GM12892 (cell line): Measurements from ENCODE around the gene NEB. TPM values are rescaled to one million over a fixed set of nuclear protein-coding genes. Genes with fewer than 3 reads are reported as not detected.

Source experiments
- DNase-seq: peaks from one replicate; pipeline ENCODE4 v3.0.0; 2011; ENCODE audit not compliant: insufficient read length
- FAIRE-seq: peaks from 2 replicates; lab custom pipeline; 2011; peaks lifted over from hg19 to GRCh38; lab: Jason Lieb, UNC
- POLR2A ChIP-seq: IDR thresholded peaks from 2 replicates; pipeline ENCODE4 v1.6.1; 2011; ENCODE audit warnings: low read depth, low read length, control low read depth
- POLR2AphosphoS5 ChIP-seq: IDR thresholded peaks from 2 replicates; pipeline ENCODE4 v1.6.1; 2011; ENCODE audit warnings: low read depth, low read length, control low read depth
- TAF1 ChIP-seq: IDR thresholded peaks from 2 replicates; pipeline ENCODE4 v1.6.1; 2011; ENCODE audit warnings: low read depth, mild to moderate bottlenecking, control low read depth, low read length, borderline replicate concordance
- polyA plus RNA-seq: library from polyadenylated mRNA; unstranded; fragments of >200 nt; gene quantifications from one replicate; pipeline ENCODE4 v1.2.1, GENCODE V29; 2012; ENCODE audit warnings: missing spikeins, inconsistent platforms; ENCODE audit not compliant: missing spikeins

The NEB gene
- 1.7 TPM for polyA plus RNA-seq

DNA sequence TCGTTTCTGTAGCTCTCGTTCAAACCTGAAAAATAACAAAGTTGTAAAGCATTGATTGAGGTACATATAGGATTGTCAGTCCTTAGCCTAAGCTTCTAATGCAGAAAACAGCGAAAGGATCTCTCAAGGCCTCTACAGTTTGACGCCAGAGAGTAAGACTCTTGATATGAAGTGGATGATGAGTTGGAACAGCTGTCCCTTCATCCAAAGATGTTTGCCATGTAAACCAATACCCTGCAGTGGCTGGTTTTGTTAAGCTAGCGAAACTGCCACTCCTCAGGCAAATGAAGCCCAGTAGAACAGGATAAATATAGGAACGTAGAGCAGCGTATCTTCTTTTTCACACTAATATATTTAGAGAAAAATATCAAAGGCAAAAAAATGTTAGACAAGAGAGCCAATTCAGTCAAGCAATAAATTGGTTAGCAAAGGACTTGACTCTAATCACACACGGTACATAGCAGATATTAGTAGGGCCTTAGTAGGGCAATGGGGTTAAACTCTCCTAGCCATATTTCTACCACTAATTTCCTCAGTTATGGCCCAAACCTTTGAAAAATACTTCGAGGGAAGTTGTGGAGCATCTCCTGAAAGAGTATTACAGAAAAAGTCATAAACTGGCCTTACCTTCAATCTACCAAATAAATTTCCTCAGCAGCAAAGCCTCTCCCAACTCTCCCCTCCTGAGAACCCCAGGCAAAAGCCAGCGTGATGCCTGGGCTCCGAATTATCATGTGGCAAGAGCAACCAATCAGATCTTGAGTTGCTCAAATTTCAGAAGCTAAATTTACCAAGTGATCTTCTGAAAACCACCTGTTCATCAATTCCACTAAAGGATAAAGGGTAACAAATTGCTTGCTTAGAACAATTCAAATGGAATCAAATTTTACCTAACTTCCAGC, at the start of gene NEB:
TSS of gene NEB (minus strand) at position 706 of the 902 bp plus-strand sequence. CDS start 1,320 bp downstream, outside the sequence.
- FAIRE-seq (no peak), DNase-seq (no peak)
- TF ChIP-seq POLR2A (no peak), TAF1 (no peak), POLR2AphosphoS5 (no peak)

DNA sequence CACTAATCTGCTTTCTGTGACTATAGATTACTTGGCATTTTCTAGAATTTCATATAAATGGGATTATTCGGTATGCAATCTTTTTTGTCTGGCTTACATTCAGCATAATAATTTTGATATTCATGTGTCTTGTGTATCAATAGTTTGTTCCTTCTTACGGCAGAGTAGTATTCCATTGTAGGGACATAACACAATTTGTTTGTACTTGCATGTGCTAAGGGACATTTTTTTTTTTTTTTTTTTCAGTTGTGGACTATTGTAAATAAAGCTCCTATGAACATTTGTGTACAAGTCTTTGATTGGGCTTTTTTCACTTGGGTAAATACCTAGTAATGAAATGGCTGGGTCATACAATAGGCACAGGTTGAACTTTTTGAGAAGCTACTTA, 48.9 kb upstream of the NEB start:
- DNase-seq (no peak), FAIRE-seq (no peak)
- TF ChIP-seq TAF1 (no peak), POLR2A (no peak), POLR2AphosphoS5 (no peak)

DNA sequence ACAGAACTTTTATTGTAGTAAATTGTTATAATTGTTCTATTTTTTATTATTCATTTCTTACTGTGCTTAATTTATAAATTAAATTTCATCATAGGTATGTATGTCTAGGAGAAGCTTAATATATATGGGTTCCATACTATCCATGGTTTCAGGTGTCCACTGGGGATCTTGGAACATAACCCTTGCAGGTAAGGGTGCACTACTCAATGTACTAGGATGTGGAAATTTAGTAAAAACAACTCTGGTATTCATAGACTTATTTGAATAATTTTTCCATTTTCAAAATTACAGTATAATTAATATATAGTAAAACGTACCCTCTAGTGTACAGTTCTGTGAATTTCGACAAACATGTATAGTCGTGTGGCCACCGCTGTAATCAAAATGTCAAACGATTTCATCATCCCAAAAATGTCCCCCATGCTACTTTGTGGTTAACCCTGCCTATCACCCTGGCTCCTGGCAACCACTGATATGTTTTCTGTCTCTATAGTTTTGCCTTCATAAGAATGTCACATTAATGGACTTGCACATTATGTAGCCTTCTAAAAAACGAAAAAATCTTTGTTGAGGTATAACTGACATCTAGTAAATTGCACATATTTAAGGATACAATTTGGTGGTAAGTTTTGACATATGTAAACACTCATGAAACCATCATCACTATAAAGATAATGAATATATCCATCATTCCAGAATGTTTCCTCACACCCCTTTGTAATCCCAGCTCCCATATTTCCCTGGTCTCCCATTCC, 48.3 kb upstream of the NEB start:
- FAIRE-seq = no peak
- no peak for TF ChIP-seq TAF1
- no peak for TF ChIP-seq POLR2A
- no peak for TF ChIP-seq POLR2AphosphoS5
- DNase-seq = no peak

- TF ChIP-seq TAF1 (no peak), POLR2A (no peak), POLR2AphosphoS5 (no peak)
- FAIRE-seq (no peak), DNase-seq (no peak)
These were observed 47.4 kb upstream of the NEB start for GRCh38 chr2:151781642-151782041.

DNA sequence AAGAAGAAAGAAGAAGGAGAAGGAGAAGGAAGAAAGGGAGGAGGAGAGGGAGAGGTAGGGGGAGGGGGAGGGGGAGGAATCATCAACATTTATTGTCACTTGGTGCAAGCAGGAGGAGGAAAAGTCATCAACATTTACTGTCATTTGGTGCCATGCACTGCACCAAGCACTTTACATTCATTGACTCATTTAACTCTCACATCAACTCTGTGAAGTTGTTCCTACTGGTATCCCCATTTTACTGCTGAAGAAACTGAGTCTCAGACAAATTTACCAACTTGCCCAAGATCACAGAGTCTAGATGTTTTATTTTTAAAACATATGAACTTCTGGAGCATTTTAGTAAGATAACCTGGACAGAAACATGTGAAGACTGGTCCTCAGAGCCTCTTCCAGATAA, 46.7 kb upstream of the NEB start:
- TF ChIP-seq POLR2AphosphoS5 = no peak
- no peak for TF ChIP-seq POLR2A
- no peak for TF ChIP-seq TAF1
- no peak for DNase-seq
- FAIRE-seq = no peak

GRCh38 chr2:151777935-151778334, 43.7 kb upstream of the NEB start:
- FAIRE-seq (no peak), DNase-seq (no peak)
- TF ChIP-seq TAF1 = no peak
- TF ChIP-seq POLR2AphosphoS5 = no peak
- TF ChIP-seq POLR2A = no peak

GRCh38 chr2:151777487-151777886, 43.2 kb upstream of the NEB start:
- no peak for DNase-seq
- TF ChIP-seq TAF1 (no peak), POLR2AphosphoS5 (no peak), POLR2A (no peak)
- FAIRE-seq = no peak

DNA sequence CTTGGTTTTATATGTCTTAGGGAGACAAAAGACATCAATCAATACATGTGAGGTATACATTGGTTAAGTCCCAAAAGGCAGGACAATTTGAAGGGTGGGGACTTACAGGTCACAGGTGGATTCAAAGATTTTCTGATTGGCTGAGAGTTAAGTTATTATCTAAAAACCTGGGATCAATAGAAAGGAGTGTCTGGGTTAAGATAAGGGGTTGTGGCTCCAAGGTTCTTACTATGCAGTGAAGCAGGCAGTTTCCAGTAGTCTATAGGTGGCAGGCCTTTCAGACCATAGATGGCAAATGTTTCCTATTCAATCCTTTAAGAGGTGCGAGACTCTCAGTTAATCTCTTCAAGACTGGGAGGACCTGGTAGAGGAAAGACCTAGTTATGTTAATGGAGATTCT, 42.1 kb upstream of the NEB start:
- FAIRE-seq (no peak), DNase-seq (no peak)
- TF ChIP-seq TAF1 = no peak
- TF ChIP-seq POLR2AphosphoS5 = no peak
- TF ChIP-seq POLR2A = no peak

DNA sequence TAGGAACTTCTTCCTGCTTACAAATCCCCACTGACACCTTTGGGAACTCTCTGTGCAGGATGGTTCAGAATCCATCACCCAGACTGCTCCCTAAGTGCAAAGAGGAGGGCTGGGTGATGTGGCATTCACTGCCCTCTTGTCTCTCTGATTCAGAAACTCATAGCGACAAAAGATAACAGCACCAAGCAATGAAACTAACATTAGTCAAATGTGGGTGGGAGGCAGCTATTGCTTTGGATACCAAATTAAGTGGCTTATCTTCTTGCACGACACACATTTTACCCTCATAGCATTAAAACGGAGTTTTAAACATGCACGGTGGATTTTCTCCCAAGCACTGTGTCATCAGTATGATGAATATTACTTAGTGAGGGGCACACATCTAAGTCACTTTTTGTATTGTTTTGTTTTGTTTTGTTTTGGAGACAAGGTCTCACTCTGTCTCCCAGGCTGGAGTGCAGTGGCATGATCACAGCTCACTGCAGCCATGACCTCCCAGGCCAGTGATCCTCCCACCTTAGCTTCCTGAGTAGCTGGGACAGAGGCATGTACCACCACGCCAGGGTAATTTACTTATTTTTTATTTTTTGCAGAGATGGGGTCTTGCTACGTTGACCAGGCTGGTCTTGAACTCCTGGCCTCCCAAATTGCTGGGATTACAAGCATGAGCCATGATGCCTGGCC, 40.9 kb upstream of the NEB start:
- TF ChIP-seq POLR2AphosphoS5 (no peak), TAF1 (no peak), POLR2A (no peak)
- FAIRE-seq (peak; percentile 66), DNase-seq (no peak)

- DNase-seq = no peak
- FAIRE-seq = no peak
- no peak for TF ChIP-seq POLR2A
- TF ChIP-seq POLR2AphosphoS5 = no peak
- TF ChIP-seq TAF1 = no peak
These were observed 40.2 kb upstream of the NEB start for GRCh38 chr2:151774506-151774905.

DNA sequence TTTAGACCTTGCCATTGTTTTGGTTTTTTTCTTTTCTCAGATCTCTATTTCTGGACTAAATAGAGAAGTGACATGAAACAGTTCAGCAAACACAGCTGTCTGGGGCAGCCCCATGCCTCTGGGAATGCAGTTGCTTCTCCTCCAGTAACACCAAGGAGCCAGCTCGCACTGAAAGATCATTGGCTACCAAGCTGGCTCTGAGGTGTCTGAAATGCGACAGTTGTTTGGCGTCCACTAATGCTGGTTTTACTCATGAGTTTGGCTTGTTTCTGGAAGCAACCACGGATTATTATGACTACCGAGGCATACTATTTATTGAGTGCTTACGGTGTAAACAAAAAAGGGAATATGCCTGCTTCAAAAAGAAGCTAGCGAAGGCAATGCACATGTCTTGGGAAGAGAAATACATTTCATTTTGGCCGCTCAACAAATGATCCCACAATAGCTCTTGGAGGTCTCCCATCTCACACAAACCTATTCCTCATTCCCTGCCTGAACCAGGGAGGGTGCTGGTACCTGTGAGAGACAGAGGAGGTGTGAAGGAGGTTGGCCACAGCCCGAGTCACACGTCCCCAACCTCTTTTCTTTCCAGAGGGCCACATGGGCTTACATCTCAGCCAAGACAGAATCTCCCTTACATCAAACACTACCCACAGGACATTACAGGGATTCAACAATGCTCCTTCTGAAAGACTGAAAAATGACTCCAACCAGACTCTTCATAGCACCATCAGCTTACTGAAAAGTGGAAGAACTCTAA, 37.5 kb upstream of the NEB start:
- DNase-seq (no peak), FAIRE-seq (peak; percentile 99)
- no peak for TF ChIP-seq POLR2A
- no peak for TF ChIP-seq TAF1
- no peak for TF ChIP-seq POLR2AphosphoS5

GRCh38 chr2:151770995-151771394, 36.7 kb upstream of the NEB start:
- TF ChIP-seq TAF1 = no peak
- no peak for TF ChIP-seq POLR2AphosphoS5
- no peak for TF ChIP-seq POLR2A
- DNase-seq = no peak
- no peak for FAIRE-seq
